Measurements from ENCODE around the gene CNKSR2.

- TF ChIP-seq, protein P1, sequence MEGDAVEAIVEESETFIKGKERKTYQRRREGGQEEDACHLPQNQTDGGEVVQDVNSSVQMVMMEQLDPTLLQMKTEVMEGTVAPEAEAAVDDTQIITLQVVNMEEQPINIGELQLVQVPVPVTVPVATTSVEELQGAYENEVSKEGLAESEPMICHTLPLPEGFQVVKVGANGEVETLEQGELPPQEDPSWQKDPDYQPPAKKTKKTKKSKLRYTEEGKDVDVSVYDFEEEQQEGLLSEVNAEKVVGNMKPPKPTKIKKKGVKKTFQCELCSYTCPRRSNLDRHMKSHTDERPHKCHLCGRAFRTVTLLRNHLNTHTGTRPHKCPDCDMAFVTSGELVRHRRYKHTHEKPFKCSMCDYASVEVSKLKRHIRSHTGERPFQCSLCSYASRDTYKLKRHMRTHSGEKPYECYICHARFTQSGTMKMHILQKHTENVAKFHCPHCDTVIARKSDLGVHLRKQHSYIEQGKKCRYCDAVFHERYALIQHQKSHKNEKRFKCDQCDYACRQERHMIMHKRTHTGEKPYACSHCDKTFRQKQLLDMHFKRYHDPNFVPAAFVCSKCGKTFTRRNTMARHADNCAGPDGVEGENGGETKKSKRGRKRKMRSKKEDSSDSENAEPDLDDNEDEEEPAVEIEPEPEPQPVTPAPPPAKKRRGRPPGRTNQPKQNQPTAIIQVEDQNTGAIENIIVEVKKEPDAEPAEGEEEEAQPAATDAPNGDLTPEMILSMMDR (IDR thresholded peaks at IDR 0.05): no peak
- no peak for TF ChIP-seq ZFX (IDR thresholded peaks at IDR 0.05; ENCODE audit: borderline replicate concordance)
These were observed 2.4 kb downstream of the CNKSR2 start for GRCh38 chrX:21376636-21377035.
